ENCODE measurements around the gene PRM3.

The PRM3 gene

GRCh38 chr16:11240636-11241473 lies 32.6 kb downstream of the PRM3 start:
- TF ChIP-seq MAX (IDR thresholded peaks at IDR 0.05) (no peak), EP300 (IDR thresholded peaks at IDR 0.05; ENCODE audit: borderline replicate concordance) (no peak), REST (IDR thresholded peaks at IDR 0.05; ENCODE audit: low read depth) (no peak)

GRCh38 chr16:11239644-11240632 lies 33.5 kb downstream of the PRM3 start:
- TF ChIP-seq MAX (IDR thresholded peaks at IDR 0.05) (no peak), RAD21 (IDR thresholded peaks at IDR 0.05; ENCODE audit: low read depth) (no peak), YY1 (IDR thresholded peaks at IDR 0.05; ENCODE audit: low read depth) (no peak), ZBTB7A (IDR thresholded peaks at IDR 0.05; ENCODE audit: low read depth) (no peak), TEAD4 (IDR thresholded peaks at IDR 0.05) (no peak), EGR1 (IDR thresholded peaks at IDR 0.05) (no peak), NFIC (IDR thresholded peaks at IDR 0.05) (no peak), CREB1 (IDR thresholded peaks at IDR 0.05; ENCODE audit: low read depth) (no peak), CEBPB (IDR thresholded peaks at IDR 0.05) (no peak), TAF1 (IDR thresholded peaks at IDR 0.05; ENCODE audit: low read depth) (no peak), TCF12 (IDR thresholded peaks at IDR 0.05; ENCODE audit: low read depth) (no peak), FOXM1 (IDR thresholded peaks at IDR 0.05; ENCODE audit: borderline replicate concordance, low read depth) (no peak), EP300 (IDR thresholded peaks at IDR 0.05; ENCODE audit: borderline replicate concordance) (no peak), USF1 (IDR thresholded peaks at IDR 0.05) (no peak), REST (IDR thresholded peaks at IDR 0.05; ENCODE audit: low read depth) (no peak)

GRCh38 chr16:11238272-11239202 lies 34.9 kb downstream of the PRM3 start:
- no peak for TF ChIP-seq TEAD4 (IDR thresholded peaks at IDR 0.05)
- no peak for TF ChIP-seq RAD21 (IDR thresholded peaks at IDR 0.05; ENCODE audit: low read depth)
- TF ChIP-seq CEBPB (IDR thresholded peaks at IDR 0.05) = no peak
- no peak for TF ChIP-seq TCF12 (IDR thresholded peaks at IDR 0.05; ENCODE audit: low read depth)

GRCh38 chr16:11236461-11237254 lies 36.8 kb downstream of the PRM3 start:
- TF ChIP-seq MAX (IDR thresholded peaks at IDR 0.05) = no peak
- no peak for TF ChIP-seq FOXM1 (IDR thresholded peaks at IDR 0.05; ENCODE audit: borderline replicate concordance, low read depth)
- no peak for TF ChIP-seq EP300 (IDR thresholded peaks at IDR 0.05; ENCODE audit: borderline replicate concordance)
- no peak for TF ChIP-seq YY1 (IDR thresholded peaks at IDR 0.05; ENCODE audit: low read depth)
- no peak for TF ChIP-seq REST (IDR thresholded peaks at IDR 0.05; ENCODE audit: low read depth)
- TF ChIP-seq TCF12 (IDR thresholded peaks at IDR 0.05; ENCODE audit: low read depth) = no peak
- no peak for TF ChIP-seq CEBPB (IDR thresholded peaks at IDR 0.05)
- no peak for TF ChIP-seq NFIC (IDR thresholded peaks at IDR 0.05)
- no peak for TF ChIP-seq TEAD4 (IDR thresholded peaks at IDR 0.05)
- no peak for TF ChIP-seq ZBTB7A (IDR thresholded peaks at IDR 0.05; ENCODE audit: low read depth)
- TF ChIP-seq USF1 (IDR thresholded peaks at IDR 0.05) = no peak

All from Ishikawa (cell line).